Endothelial cell of umbilical vein (primary cell): ENCODE measurements around the gene PSMB7.

Experiments used
- EZH2 ChIP-seq: IDR thresholded peaks from 2 replicates; pipeline ENCODE4 v1.6.1; 2012; ENCODE audit warnings: borderline replicate concordance, low read depth, mild to moderate bottlenecking, moderate library complexity, low read length, inconsistent platforms; ENCODE audit not compliant: severe bottlenecking
- FOS ChIP-seq: IDR thresholded peaks from 2 replicates; pipeline ENCODE4 v1.6.1; 2011; ENCODE audit warnings: mild to moderate bottlenecking, low read length, moderate library complexity, borderline replicate concordance; ENCODE audit not compliant: insufficient read depth
- GATA2 ChIP-seq: IDR thresholded peaks from 2 replicates; pipeline ENCODE4 v1.7.0; 2011; ENCODE audit warnings: low read depth, mild to moderate bottlenecking, moderate library complexity, mixed read lengths, low read length; ENCODE audit not compliant: insufficient read length, insufficient read depth
- POLR2A ChIP-seq: IDR thresholded peaks from 2 replicates; pipeline ENCODE4 v1.6.1; 2012; ENCODE audit warnings: low read depth, mild to moderate bottlenecking, control low read depth, low read length
- POLR2AphosphoS5 ChIP-seq: IDR thresholded peaks from 2 replicates; pipeline ENCODE4 v1.6.1; 2012; ENCODE audit warnings: low read depth, mild to moderate bottlenecking, control low read depth, low read length, moderate library complexity; ENCODE audit not compliant: insufficient read depth
- TF ChIP-seq, protein P1 (sequence below), 2 donors: IDR thresholded peaks; 1 replicate in 1 of 2; 2 replicates in 1 of 2; pipeline ENCODE4 v1.5.1; 2011; ENCODE audit warnings: low read length in 2 of 2, mild to moderate bottlenecking in 2 of 2, moderate library complexity in 2 of 2, control low read depth in 1 of 2, inconsistent platforms in 1 of 2, low read depth in 1 of 2; ENCODE audit not compliant: insufficient read depth in 1 of 2; ENCODE audit errors: extremely low read depth in 1 of 2
- TF ChIP-seq, protein P2 (sequence below): IDR thresholded peaks from 2 replicates; pipeline ENCODE4 v1.6.1; 2011; ENCODE audit not compliant: insufficient read depth, insufficient read length

DNA sequence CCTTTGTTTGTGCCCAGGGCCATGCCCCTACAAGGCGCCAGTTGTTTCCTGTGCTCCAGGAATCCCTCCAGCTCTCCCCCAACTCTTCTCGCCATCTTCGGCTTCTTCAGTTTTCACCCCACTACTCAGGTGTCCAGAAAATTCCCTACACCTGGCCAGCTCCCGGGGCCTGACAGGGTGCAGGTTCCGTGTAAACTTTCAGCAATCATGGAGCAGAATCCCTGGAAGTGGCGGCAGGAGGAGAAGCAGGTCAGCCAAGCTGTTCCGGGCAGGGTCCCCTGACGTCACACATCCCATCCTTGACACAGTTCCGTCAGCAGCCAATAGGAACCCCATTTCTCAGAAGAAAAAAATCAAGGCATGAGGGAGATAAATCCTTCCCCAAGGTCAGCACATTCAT is 22.8 kb upstream of the PSMB7 start:
- no peak for TF ChIP-seq FOS
- TF ChIP-seq, protein P1, sequence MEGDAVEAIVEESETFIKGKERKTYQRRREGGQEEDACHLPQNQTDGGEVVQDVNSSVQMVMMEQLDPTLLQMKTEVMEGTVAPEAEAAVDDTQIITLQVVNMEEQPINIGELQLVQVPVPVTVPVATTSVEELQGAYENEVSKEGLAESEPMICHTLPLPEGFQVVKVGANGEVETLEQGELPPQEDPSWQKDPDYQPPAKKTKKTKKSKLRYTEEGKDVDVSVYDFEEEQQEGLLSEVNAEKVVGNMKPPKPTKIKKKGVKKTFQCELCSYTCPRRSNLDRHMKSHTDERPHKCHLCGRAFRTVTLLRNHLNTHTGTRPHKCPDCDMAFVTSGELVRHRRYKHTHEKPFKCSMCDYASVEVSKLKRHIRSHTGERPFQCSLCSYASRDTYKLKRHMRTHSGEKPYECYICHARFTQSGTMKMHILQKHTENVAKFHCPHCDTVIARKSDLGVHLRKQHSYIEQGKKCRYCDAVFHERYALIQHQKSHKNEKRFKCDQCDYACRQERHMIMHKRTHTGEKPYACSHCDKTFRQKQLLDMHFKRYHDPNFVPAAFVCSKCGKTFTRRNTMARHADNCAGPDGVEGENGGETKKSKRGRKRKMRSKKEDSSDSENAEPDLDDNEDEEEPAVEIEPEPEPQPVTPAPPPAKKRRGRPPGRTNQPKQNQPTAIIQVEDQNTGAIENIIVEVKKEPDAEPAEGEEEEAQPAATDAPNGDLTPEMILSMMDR (IDR thresholded peaks at IDR 0.05; ENCODE audit: extremely low read depth in 1 of 2, insufficient read depth in 1 of 2, low read depth in 1 of 2, low read length in 2 of 2) = no peak
- TF ChIP-seq EZH2 = no peak
- TF ChIP-seq POLR2AphosphoS5 = no peak
- TF ChIP-seq, protein P2, sequence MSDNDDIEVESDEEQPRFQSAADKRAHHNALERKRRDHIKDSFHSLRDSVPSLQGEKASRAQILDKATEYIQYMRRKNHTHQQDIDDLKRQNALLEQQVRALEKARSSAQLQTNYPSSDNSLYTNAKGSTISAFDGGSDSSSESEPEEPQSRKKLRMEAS = no peak
- no peak for TF ChIP-seq POLR2A
- no peak for TF ChIP-seq GATA2
